Right lobe of liver (tissue), 6 donors: Measurements from ENCODE around the gene DYNAP. TPM values are rescaled to one million over a fixed set of nuclear protein-coding genes. Genes with fewer than 3 reads are reported as not detected.

Experiments
- ATAC-seq, 4 donors: fragments of 200-7000 bp; cut with Tn5 transposase; one replicate each; pipeline ENCODE4 v1.9.1; 2020; ENCODE audit warnings: mild to moderate bottlenecking in 4 of 4, moderate library complexity in 4 of 4
- DNase-seq, 3 donors: peaks; one replicate each; pipeline ENCODE4 v3.0.0-alpha.2; 2020
- H3K27ac ChIP-seq, 3 donors: fragments of 200-600 bp; one replicate each; pipeline ENCODE4 v1.8.0; 2022
- H3K27me3 ChIP-seq, 2 donors: fragments of 200-600 bp; one replicate each; pipeline ENCODE4 v1.8.0; 2022
- H3K36me3 ChIP-seq, 4 donors: fragments of 200-600 bp; sonication (generic) in 1 of 4; one replicate each; pipeline versions ENCODE4 v1.5.1 to v1.8.0; 2017 to 2022; ENCODE audit warnings: control low read depth in 1 of 4
- H3K4me1 ChIP-seq, 4 donors: fragments of 200-600 bp; sonication (generic) in 1 of 4; one replicate each; pipeline versions ENCODE4 v1.5.1 to v1.8.0; 2017 to 2022; ENCODE audit warnings: control low read depth in 1 of 4
- H3K4me3 ChIP-seq, 3 donors: fragments of 200-600 bp; one replicate each; pipeline ENCODE4 v1.8.0; 2022
- H3K9me3 ChIP-seq, 4 donors: fragments of 200-600 bp; sonication (generic) in 1 of 4; one replicate each; pipeline versions ENCODE4 v1.5.1 to v1.8.0; 2017 to 2022; ENCODE audit warnings: control low read depth in 1 of 4
- POLR2A ChIP-seq: fragments of 450-650 bp; IDR thresholded peaks from one replicate; pipeline ENCODE4 v1.6.1; 2017; ENCODE audit warnings: antibody characterized with exemption, mild to moderate bottlenecking
- WGBS: methylation state at CpG from one replicate; pipeline ENCODE4 v1.1.6; 2018; ENCODE audit warnings: low coverage, low lambda C conversion rate; ENCODE audit not compliant: insufficient coverage; ENCODE audit errors: missing lambda C conversion rate; 5-methylcytosine and 5-hydroxymethylcytosine counted together
- intact Hi-C, 2 donors: fragments of 100-400 bp; cut with DNase I; formaldehyde crosslinking; loops; one replicate each; pipeline versions ENCODE4 v1.11.2 to v1.14.1; 2022
- total RNA-seq, 6 experiments: library from RNA; depleted of rRNA in 2 of 6; stranded (reverse); fragments of >200 nt in 2 of 6; fragmentation: NEBNext Ultra II Directional in 3 of 6; extraction: Animal tissue kit (Norgen Biotek cat#: 25700) in 3 of 6; gene quantifications; one replicate each; pipeline versions ENCODE4 v1.1.0 to v1.2.4, GENCODE V29; 2016 to 2023
- TF ChIP-seq, protein P1 (sequence below), 4 donors: fragments of 200-600 bp in 3 of 4; fragments of 450-650 bp in 1 of 4; IDR thresholded peaks; one replicate each; pipeline versions ENCODE4 v1.5.1 to v1.8.0; 2016 to 2022; ENCODE audit warnings: antibody characterized with exemption in 4 of 4, mild to moderate bottlenecking in 2 of 4
- donor health status: DM: no; HTN: yes; CAD: no.
- donor health status: DM: no; HTN: no; CAD: no.
- donor health status: DM: no; HTN: no; CAD: no.
- donor health status: DM: no; HTN: yes; CAD: no.
- donor health status: DM: no; HTN: yes; CAD: no.

Gene DYNAP
- total RNA-seq, 6 experiments from 2014 or later: not detected

- Histone ChIP-seq H3K9me3 (no peaks in the 10 kb centered on the region), H3K36me3 (no peaks in the 10 kb centered on the region), H3K4me3 (no peak overlapping the region), H3K27ac (no peak overlapping the region), H3K4me1 (peaks cover 0 to 4% (median 2%) of the 10 kb centered on the region in 4 donors), H3K27me3 (no peaks in the 10 kb centered on the region)
- intact Hi-C loops: no loop called here
- DNase-seq: no peak
- TF ChIP-seq, protein P1, sequence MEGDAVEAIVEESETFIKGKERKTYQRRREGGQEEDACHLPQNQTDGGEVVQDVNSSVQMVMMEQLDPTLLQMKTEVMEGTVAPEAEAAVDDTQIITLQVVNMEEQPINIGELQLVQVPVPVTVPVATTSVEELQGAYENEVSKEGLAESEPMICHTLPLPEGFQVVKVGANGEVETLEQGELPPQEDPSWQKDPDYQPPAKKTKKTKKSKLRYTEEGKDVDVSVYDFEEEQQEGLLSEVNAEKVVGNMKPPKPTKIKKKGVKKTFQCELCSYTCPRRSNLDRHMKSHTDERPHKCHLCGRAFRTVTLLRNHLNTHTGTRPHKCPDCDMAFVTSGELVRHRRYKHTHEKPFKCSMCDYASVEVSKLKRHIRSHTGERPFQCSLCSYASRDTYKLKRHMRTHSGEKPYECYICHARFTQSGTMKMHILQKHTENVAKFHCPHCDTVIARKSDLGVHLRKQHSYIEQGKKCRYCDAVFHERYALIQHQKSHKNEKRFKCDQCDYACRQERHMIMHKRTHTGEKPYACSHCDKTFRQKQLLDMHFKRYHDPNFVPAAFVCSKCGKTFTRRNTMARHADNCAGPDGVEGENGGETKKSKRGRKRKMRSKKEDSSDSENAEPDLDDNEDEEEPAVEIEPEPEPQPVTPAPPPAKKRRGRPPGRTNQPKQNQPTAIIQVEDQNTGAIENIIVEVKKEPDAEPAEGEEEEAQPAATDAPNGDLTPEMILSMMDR (IDR thresholded peaks at IDR 0.05): no peak
- TF ChIP-seq POLR2A: no peak
- 63% methylated on average over 3 of the region's 3 CpGs for WGBS
- ATAC-seq: no peak
Observed at GRCh38 chr18:54616220-54616848, 25.3 kb downstream of the DYNAP start.

GRCh38 chr18:54622084-54622483 lies 31.0 kb downstream of the DYNAP start:
- no peak for TF ChIP-seq POLR2A
- TF ChIP-seq, protein P1 (IDR thresholded peaks at IDR 0.05): no peak
- H3K4me1 ChIP-seq: no peaks in the 10 kb centered on the region
- no peak for ATAC-seq

DNA sequence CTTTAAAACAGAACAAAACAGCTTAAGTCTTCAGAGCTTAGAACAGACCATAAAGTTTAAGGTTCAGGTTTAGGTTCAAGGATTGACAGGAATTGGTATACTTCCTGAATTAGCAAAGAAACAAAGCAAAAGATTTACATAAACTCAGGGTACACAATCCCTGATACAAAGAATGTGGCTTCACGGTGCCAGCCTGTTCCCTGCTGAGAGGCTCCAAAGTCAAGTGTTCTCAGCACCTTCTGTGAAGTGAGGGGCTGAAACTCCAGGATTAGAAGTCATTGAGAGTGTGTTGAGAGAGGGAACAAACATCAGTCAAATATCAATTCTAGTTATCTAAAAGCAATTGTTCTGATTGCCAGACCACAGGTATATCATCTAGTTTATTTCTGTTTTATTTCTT lies 35.7 kb downstream of the DYNAP start:
- TF ChIP-seq POLR2A: no peak
- TF ChIP-seq, protein P1 (IDR thresholded peaks at IDR 0.05): no peak
- DNase-seq (no peak), ATAC-seq (no peak)
- WGBS: 60% methylated on average over 1 of the region's 1 CpG
- Histone ChIP-seq H3K9me3 (no peaks in the 10 kb centered on the region), H3K27me3 (no peaks in the 10 kb centered on the region), H3K36me3 (no peaks in the 10 kb centered on the region), H3K4me3 (no peak overlapping the region), H3K4me1 (no peaks in the 10 kb centered on the region), H3K27ac (no peak overlapping the region)
- intact Hi-C loops: no loop called here

More at GRCh38 chr18:54622084-54622483, 31.0 kb downstream of the DYNAP start:
- no peak overlapping the region for H3K27ac ChIP-seq
- H3K9me3 ChIP-seq: no peaks in the 10 kb centered on the region
- intact Hi-C loops: no loop called here
- no peaks in the 10 kb centered on the region for H3K36me3 ChIP-seq
- H3K27me3 ChIP-seq: no peaks in the 10 kb centered on the region
- no peak for DNase-seq
- H3K4me3 ChIP-seq: no peak overlapping the region

- Histone ChIP-seq H3K27me3 (no peaks in the 10 kb centered on the region), H3K27ac (no peak overlapping the region), H3K36me3 (no peaks in the 10 kb centered on the region), H3K9me3 (no peaks in the 10 kb centered on the region), H3K4me1 (no peaks in the 10 kb centered on the region), H3K4me3 (no peak overlapping the region)
- intact Hi-C loops: no loop called here
- DNase-seq: no peak
- TF ChIP-seq, protein P1 (IDR thresholded peaks at IDR 0.05): no peak
- no peak for TF ChIP-seq POLR2A
- ATAC-seq: no peak
Observed at GRCh38 chr18:54630963-54631362, 39.9 kb downstream of the DYNAP start.

DNA sequence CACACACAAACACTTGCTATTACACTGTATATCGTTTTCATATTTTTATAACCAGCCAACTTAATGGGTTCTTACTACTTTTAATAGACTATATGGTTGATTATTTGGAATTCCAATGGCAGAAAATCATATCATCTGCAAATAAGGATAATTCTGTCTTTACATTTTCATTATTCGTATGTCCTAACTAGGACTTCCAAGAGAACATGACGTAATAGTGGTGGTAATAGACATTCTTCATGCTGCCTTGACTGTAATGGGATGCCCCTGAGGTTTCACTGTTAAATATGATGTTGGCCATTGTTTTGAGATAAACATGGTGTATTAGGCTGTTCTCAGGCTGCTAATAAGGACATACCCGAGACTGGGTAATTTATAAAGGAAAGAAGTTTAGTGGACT lies 45.2 kb downstream of the DYNAP start:
- DNase-seq (no peak), ATAC-seq (no peak)
- no peaks in the 10 kb centered on the region for H3K9me3 ChIP-seq
- no peak overlapping the region for H3K4me3 ChIP-seq
- H3K27ac ChIP-seq: no peak overlapping the region
- no peaks in the 10 kb centered on the region for H3K27me3 ChIP-seq
- no peak for TF ChIP-seq POLR2A
- TF ChIP-seq, protein P1 (IDR thresholded peaks at IDR 0.05): no peak
- 44% methylated on average over 4 of the region's 4 CpGs for WGBS
- no peaks in the 10 kb centered on the region for H3K36me3 ChIP-seq
- H3K4me1 ChIP-seq: no peaks in the 10 kb centered on the region
- intact Hi-C loops: no loop called here
